NOMO-1 treated with dmso at 0.1 percent for 144 hours (cell line): ENCODE measurements around the gene BRAP.
"Not testable (repeated sequence)": the region's sequence is repeated elsewhere in the genome, so short reads cannot be mapped to it uniquely, and the experiment has no call there.

Experiments
- DNase-seq: peaks from one replicate; lab custom pipeline; 2025; ENCODE audit not compliant: unreplicated experiment; lab: John Stamatoyannopoulos, UW

Gene BRAP

DNA sequence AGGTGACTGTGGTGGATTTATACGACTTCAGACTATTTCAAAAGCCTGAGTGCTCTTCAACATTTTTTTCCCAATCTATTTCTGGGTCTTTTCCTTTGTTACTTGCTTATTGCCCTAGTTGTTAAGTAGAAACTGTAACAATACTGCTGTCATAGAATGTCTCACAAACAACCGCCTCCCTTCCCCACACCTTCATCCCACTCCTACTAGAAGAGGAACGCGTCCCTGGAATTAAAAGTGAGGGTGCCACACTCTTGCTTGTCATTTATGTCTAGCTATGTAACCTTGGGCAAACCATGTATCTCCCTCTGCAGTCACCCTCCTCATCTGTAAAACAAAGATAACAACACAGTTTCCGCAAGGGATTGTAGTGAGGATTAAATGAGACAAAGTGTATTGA, 8.6 kb downstream of the BRAP start:
- DNase-seq: no peak

GRCh38 chr12:111673503-111673902, 12.3 kb downstream of the BRAP start:
- no peak for DNase-seq

- DNase-seq: no peak
Measured at GRCh38 chr12:111672822-111673381, 12.9 kb downstream of the BRAP start.

DNA sequence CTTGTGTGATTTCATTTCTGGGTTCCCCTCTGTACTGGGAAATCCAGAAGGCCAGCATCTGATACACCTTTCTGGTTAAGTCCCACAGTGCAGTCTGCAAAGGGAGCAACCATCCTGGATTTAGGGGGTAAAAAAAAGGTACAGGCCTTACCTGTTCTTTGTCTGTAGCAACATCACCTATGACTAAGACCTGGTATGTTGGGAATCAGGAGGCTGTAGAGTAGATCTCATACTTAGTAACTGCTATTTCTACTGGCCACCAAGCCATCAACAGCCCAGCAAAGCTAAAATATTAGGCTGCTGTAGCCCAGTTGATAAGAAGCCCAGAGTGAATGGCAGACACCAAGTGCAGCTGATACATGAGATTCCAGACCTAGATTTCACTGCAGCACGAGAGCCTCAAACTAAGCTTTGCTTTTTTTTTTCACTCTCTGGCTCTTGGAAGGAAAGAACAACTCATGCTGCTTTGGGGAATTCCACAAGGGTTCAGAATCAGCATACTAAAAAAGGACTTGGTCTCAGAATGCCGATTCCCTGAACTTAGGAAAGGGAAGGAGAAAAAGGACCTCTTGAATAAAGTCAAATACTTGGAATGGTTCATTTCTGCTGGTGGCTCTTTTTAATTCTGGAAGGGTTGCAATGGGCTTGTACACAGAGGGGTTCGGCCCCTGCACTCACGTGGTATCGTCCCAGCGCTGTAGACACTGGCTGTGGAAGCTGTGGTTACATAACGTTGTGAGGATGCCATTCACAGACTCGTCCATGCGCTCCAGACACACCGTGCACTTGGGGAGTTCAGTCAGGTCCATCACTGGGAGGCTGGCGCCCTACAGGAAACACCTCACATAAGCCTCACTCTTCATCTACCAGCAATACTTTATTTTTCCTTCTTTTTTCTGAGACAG, 20.5 kb downstream of the BRAP start:
- DNase-seq: no peak

GRCh38 chr12:111664499-111664898, 21.3 kb downstream of the BRAP start:
- DNase-seq: no peak

GRCh38 chr12:111656016-111656415, 29.7 kb downstream of the BRAP start:
- no peak for DNase-seq

GRCh38 chr12:111655356-111655755, 30.4 kb downstream of the BRAP start:
- DNase-seq: no peak

DNA sequence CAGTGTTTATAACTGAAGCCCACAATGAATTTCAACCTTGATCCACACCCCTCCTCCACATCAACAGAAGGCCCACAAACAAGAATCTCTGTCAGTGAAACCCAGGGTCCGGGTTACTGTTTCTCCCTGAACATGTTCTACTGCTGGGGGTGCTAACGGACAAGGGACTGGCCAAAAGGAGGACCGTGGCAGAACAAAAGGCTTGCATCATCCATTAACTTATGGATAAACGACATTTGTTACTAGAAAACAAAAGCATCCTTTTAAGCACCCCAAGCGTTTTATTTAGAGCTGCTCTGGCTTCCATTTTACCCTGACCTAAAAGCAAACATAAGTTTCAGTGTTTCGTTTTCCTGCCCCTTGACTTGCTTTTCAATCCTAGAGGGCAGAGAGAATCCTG, 32.2 kb downstream of the BRAP start:
- DNase-seq: no peak

- not testable (repeated sequence) for DNase-seq
Measured at GRCh38 chr12:111652530-111652929, 33.2 kb downstream of the BRAP start.

- peak; percentile 3 for DNase-seq
Measured at GRCh38 chr12:111650912-111651311, 34.8 kb downstream of the BRAP start.

DNA sequence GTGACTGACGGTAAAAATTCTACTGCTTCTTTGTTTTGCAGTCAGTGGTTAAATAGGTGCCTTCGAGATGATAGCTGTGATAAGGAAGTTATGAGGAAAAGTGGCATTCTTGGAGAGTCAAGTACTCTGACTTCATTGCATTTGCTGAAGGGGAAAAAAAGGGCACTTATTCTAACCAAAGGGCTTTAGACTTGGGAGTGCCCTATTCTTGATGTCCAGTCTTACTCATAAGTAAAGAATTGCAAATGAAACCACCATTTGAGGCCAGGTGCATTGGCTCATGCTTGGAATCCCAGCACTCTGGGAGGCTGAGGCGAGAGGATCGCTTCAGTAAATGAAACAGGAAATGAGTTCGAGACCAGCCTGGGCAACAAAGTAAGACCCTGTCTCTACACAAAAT, 40.3 kb downstream of the BRAP start:
- no peak for DNase-seq

- no peak for DNase-seq
Measured at GRCh38 chr12:111643427-111643826, 42.3 kb downstream of the BRAP start.

- no peak for DNase-seq
Measured at GRCh38 chr12:111642681-111643426, 42.9 kb downstream of the BRAP start.

DNA sequence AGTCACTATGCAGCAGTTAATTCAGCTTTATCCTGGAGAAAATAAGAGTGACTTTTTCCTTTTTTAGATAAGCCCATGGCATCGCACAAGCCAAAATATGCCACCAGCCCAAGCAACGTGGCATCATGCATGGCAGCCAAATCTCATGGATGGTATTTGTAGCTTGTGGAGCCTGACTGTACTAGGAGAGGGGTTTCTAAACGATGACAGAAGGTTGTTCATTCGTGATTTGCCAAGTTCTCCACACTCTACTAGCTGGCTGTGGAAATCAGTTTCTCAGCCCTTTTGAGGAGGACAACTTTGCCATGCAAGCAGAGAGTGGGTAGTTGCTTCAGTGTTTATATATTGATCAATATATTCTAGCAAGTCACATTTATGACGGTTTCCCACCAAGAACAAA, 45.2 kb downstream of the BRAP start:
- no peak for DNase-seq

DNA sequence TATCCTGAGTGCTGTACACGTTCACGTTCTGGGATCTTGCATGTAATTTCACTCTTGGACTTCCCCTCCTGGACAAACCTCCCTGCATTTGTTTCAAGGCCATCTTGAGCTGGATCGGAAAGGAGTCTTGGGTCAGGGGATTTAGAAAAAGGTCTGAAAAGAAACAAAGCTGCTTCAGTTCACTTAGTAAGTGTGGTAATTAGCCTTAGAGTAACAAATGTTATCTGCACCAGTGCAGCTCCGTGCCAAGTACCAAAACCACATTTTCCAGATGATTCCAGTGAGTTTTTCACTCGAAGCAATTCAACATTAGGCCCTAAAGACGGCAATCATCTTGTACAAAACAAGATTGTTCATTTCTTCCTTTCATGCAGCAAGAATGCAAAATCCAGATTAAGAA, 47.2 kb downstream of the BRAP start:
- DNase-seq: no peak

- DNase-seq: no peak
Measured at GRCh38 chr12:111636209-111636945, 49.4 kb downstream of the BRAP start.

GRCh38 chr12:111635524-111635923, 50.2 kb downstream of the BRAP start:
- no peak for DNase-seq

GRCh38 chr12:111628505-111629260, 57.1 kb downstream of the BRAP start:
- no peak for DNase-seq

DNA sequence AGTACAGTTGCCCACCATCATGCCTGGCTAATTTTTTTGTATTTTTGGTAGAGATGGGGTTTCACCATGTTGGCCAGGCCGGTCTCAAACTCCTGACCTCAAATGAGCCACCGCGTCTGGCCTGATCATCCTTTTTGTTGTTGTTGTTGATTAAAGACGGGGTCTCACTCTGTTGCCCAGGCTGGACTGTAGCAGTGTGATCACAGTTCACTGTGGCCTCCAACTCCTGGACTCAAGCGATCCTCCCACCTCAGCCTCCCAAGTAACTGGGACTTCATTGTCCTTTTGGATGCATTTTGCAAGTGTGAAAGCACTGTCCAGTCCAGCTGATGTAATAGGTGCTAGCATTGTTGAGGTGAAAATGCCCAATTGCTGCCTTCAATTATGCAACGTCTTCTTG, 59.5 kb downstream of the BRAP start:
- no peak for DNase-seq

DNA sequence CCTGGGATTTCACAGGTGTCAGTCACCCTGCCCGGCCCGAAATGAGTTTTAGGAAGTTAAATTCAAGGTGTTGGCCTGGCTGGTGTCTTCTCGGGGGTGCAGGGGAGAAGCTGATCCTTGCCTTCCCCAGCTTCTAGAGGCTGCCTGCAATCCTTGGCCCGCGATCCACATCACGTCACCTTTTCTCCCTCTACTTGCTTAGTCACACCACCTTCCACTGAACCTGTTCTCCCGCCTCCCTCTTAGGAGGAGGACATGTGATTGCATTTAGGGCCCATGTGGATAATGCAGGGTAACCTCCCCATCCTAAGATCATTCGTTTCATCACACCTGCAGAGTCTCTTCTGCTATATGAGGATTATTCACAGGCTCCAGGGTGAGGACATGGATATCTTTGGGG, 61.2 kb downstream of the BRAP start:
- no peak for DNase-seq

- DNase-seq: not testable (repeated sequence)
Measured at GRCh38 chr12:111617841-111618240, 67.9 kb downstream of the BRAP start.
